SK-N-SH (cell line): ENCODE data around the gene ADCY5. TPM values are rescaled to one million over a fixed set of nuclear protein-coding genes. Genes with fewer than 3 reads are reported as not detected.

ENCODE experiments used
- CTCF ChIA-PET: fragments of 300-600, 350-600 bp; formaldehyde crosslinking; extraction: SDS; loops from one replicate; lab custom pipeline; 2021; lab: Yijun Ruan, JAX
- POLR2A ChIA-PET: fragments of 350-600 bp; sonication (Branson Sonifier 250); formaldehyde crosslinking; extraction: SDS; loops from one replicate; lab custom pipeline; 2020; ENCODE audit warnings: antibody characterized with exemption, inconsistent platforms; lab: Yijun Ruan, JAX
- DNase-seq: peaks from one replicate; pipeline ENCODE4 v3.0.0; 2012
- H2AFZ ChIP-seq: fragments of 200-600 bp; sonication (generic); 2 replicates; pipeline ENCODE4 v1.8.1; 2016; ENCODE audit warnings: antibody characterized with exemption, mild to moderate bottlenecking, low read depth
- H3F3A ChIP-seq: fragments of 200-600 bp; sonication (generic); replicated peaks from 2 replicates; pipeline ENCODE3; 2016; ENCODE audit warnings: antibody characterized with exemption, mild to moderate bottlenecking; ENCODE audit not compliant: insufficient read depth
- H3K27ac ChIP-seq, 2 experiments: fragments of 200-500 bp in 1 of 2; fragments of 200-600 bp in 1 of 2; sonication (Bioruptor generic) in 1 of 2; sonication (generic), shearing (Covaris generic) in 1 of 2; 2 replicates each; pipeline versions ENCODE4 v1.5.1 to v1.6.1; 2014 to 2016; ENCODE audit warnings: low read depth in 2 of 2, inconsistent platforms in 1 of 2, low read length in 1 of 2, mild to moderate bottlenecking in 1 of 2, mixed read lengths in 1 of 2
- H3K27me3 ChIP-seq: fragments of 200-600 bp; sonication (generic), shearing (Covaris generic); 2 replicates; pipeline ENCODE4 v1.6.1; 2016; ENCODE audit warnings: mixed run types; ENCODE audit not compliant: insufficient read depth
- H3K36me3 ChIP-seq, 2 experiments: fragments of 200-500 bp in 1 of 2; fragments of 200-600 bp in 1 of 2; sonication (Bioruptor generic) in 1 of 2; sonication (generic) in 1 of 2; replicated peaks in 1 of 2; 2 replicates each; pipeline versions ENCODE3 to v1.5.1; 2014 to 2016; ENCODE audit warnings: low read length in 1 of 2, mild to moderate bottlenecking in 1 of 2; ENCODE audit not compliant: insufficient read depth in 2 of 2, control insufficient read depth in 1 of 2
- H3K4me1 ChIP-seq, 2 experiments: fragments of 200-500 bp in 1 of 2; fragments of 200-600 bp in 1 of 2; sonication (Bioruptor generic) in 1 of 2; sonication (generic), shearing (Covaris generic) in 1 of 2; 2 replicates each; pipeline versions ENCODE4 v1.5.1 to v1.6.1; 2014 to 2016; ENCODE audit warnings: low read depth in 1 of 2, low read length in 1 of 2, mixed run types in 1 of 2; ENCODE audit not compliant: insufficient read depth in 2 of 2, control insufficient read depth in 1 of 2
- H3K4me2 ChIP-seq: fragments of 200-600 bp; sonication (generic), shearing (Covaris generic); 2 replicates; pipeline ENCODE4 v1.6.1; 2017; ENCODE audit warnings: mixed run types
- H3K4me3 ChIP-seq, 2 experiments: fragments of 200-500 bp in 1 of 2; fragments of 200-600 bp in 1 of 2; sonication (Bioruptor generic) in 1 of 2; sonication (generic), shearing (Covaris generic) in 1 of 2; 2 replicates each; pipeline versions ENCODE4 v1.5.1 to v1.8.1; 2014 to 2016; ENCODE audit warnings: low read depth in 2 of 2, inconsistent platforms in 1 of 2, low read length in 1 of 2, mild to moderate bottlenecking in 1 of 2, mixed read lengths in 1 of 2, moderate library complexity in 1 of 2
- H3K79me2 ChIP-seq: fragments of 200-600 bp; sonication (generic); 2 replicates; pipeline ENCODE4 v1.8.1; 2017; ENCODE audit warnings: mild to moderate bottlenecking; ENCODE audit not compliant: insufficient read depth
- H3K9ac ChIP-seq: fragments of 200-600 bp; sonication (generic); 2 replicates; pipeline ENCODE4 v1.6.1; 2017; ENCODE audit warnings: mixed run types
- H3K9me2 ChIP-seq: fragments of 200-600 bp; sonication (generic); 2 replicates; pipeline ENCODE4 v1.6.1; 2017; ENCODE audit warnings: mixed run types
- H3K9me3 ChIP-seq: fragments of 200-600 bp; sonication (generic); 2 replicates; pipeline ENCODE4 v1.6.1; 2017; ENCODE audit warnings: mixed run types, mild to moderate bottlenecking, moderate library complexity
- H4K20me1 ChIP-seq: fragments of 200-600 bp; sonication (generic); 2 replicates; pipeline ENCODE4 v1.6.1; 2017; ENCODE audit warnings: mild to moderate bottlenecking, mixed run types; ENCODE audit not compliant: insufficient read depth
- ELF1 ChIP-seq: IDR thresholded peaks from 2 replicates; pipeline ENCODE4 v1.4.0; 2012
- EP300 ChIP-seq, 2 experiments: IDR thresholded peaks; 2 replicates each; pipeline versions ENCODE4 v1.4.0 to v1.6.1; 2012; ENCODE audit warnings: borderline replicate concordance in 1 of 2, low read depth in 1 of 2, low read length in 1 of 2
- EZH2phosphoT487 ChIP-seq: fragments of 200-600 bp; sonication (generic); IDR thresholded peaks from 2 replicates; pipeline ENCODE4 v1.6.1; 2017; ENCODE audit warnings: low read depth, mixed run types, mild to moderate bottlenecking, antibody characterized with exemption, moderate library complexity, borderline replicate concordance
- JUND ChIP-seq: IDR thresholded peaks from 2 replicates; pipeline ENCODE4 v1.4.0; 2012
- MEF2A ChIP-seq: IDR thresholded peaks from 2 replicates; pipeline ENCODE4 v1.4.0; 2012; ENCODE audit warnings: low read depth, borderline replicate concordance
- NRF1 ChIP-seq: IDR thresholded peaks from 2 replicates; pipeline ENCODE4 v1.6.1; 2012; ENCODE audit warnings: low read depth, mild to moderate bottlenecking, low read length
- POLR2AphosphoS5 ChIP-seq: IDR thresholded peaks from 2 replicates; pipeline ENCODE4 v1.6.1; 2012; ENCODE audit warnings: low read depth, low read length
- SIN3A ChIP-seq: IDR thresholded peaks from 2 replicates; pipeline ENCODE4 v1.6.1; 2012; ENCODE audit warnings: low read depth, mild to moderate bottlenecking, low read length, moderate library complexity, borderline replicate concordance
- SMC3 ChIP-seq: IDR thresholded peaks from 2 replicates; pipeline ENCODE4 v1.6.1; 2012; ENCODE audit warnings: low read depth, low read length, improper control_type of control experiment
- WGBS: methylation state at CpG from one replicate; pipeline ENCODE4 v1.1.6; 2017; ENCODE audit warnings: low lambda C conversion rate; 5-methylcytosine and 5-hydroxymethylcytosine counted together
- polyA plus RNA-seq, 3 experiments: library from polyadenylated mRNA; depleted of rRNA; stranded (reverse); fragments of >200 nt; gene quantifications; 2 replicates each; pipeline ENCODE4 v1.2.3, GENCODE V29; 2012
- TF ChIP-seq, protein P1 (sequence below): IDR thresholded peaks from 2 replicates; pipeline ENCODE4 v1.4.0; 2012; ENCODE audit warnings: low read depth, borderline replicate concordance
- TF ChIP-seq, protein P2 (sequence below): fragments of 150-350 bp; IDR thresholded peaks from 2 replicates; pipeline ENCODE4 v1.6.1; 2017; ENCODE audit warnings: antibody characterized with exemption, low read length, low read depth, borderline replicate concordance
- TF ChIP-seq, protein P3 (sequence below): IDR thresholded peaks from 2 replicates; pipeline ENCODE4 v1.6.1; 2012; ENCODE audit warnings: mild to moderate bottlenecking, low read depth, low read length, moderate library complexity
- TF ChIP-seq, protein P4 (sequence below): fragments of 150-350 bp; IDR thresholded peaks from 2 replicates; pipeline ENCODE4 v1.6.1; 2016; ENCODE audit warnings: mild to moderate bottlenecking, low read depth, low read length

ADCY5 gene
- polyA plus RNA-seq, 1 of the 3 experiments (the other 2 are of a cell fraction): 0.21 TPM

DNA sequence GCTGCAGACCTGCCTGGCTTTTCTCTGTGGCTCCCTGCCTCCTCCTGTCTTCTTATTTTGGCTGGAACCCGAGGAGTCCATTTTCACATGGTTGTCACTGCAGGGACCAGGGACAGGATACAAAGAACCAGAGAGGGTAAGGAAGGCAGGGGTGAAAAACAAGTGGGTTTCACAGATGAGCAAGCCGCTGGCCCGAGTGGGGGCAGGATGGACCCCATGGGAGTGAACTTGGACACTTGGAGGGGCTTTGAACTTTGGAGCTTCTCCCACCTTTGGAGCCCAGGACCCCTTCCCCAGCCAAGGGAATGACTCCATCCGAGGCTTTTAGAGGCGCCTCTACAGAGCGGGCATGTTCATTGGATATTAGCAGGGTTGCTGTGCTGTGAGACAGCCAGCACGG is 26.9 kb upstream of the ADCY5 start:
- POLR2A ChIA-PET: no interaction called here
- Histone ChIP-seq H3K9me2 (no peaks in the 10 kb centered on the region), H3K27ac (no peak overlapping the region), H3K4me2 (no peak overlapping the region), H3F3A (no peaks in the 10 kb centered on the region), H3K4me1 (no peaks in the 10 kb centered on the region), H3K9me3 (no peaks in the 10 kb centered on the region), H3K27me3 (peaks cover 38% of the 10 kb centered on the region), H3K79me2 (no peaks in the 10 kb centered on the region), H3K9ac (no peak overlapping the region), H4K20me1 (no peaks in the 10 kb centered on the region), H3K36me3 (no peaks in the 10 kb centered on the region), H2AFZ (no peak overlapping the region), H3K4me3 (no peak overlapping the region)
- no peak for DNase-seq
- CTCF ChIA-PET: interaction anchor here (1.7 to 2.7 kb wide), 3 partner anchors 9 to 146 kb away, joined by 5 to 10 read pairs (median 7); no protein-coding TSS in a partner anchor
- no peak for TF ChIP-seq JUND
- 70% methylated on average over 7 of the region's 7 CpGs for WGBS

DNA sequence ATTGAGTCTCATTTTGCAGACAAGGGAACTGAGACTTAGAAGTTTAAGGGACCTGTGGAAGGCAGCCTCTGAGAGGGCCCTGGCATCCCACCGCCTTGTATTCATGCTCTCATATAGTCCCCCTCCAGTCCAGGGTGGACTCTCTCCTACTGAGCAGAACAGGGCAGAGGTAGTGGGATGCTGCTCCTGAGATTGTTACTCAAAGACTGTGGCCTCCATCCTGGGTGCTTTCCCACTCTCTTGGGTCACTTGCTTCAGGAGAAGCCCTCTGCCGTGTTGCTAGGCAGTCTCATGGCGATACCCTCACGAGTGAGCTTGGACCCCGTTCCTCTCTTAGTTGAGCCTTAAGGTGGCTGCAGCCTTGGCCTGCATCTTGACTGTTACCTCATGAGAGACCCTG is 22.2 kb upstream of the ADCY5 start:
- no peak overlapping the region for H3K4me3 ChIP-seq
- TF ChIP-seq SIN3A: no peak
- no peak for TF ChIP-seq NRF1
- TF ChIP-seq, protein P1, sequence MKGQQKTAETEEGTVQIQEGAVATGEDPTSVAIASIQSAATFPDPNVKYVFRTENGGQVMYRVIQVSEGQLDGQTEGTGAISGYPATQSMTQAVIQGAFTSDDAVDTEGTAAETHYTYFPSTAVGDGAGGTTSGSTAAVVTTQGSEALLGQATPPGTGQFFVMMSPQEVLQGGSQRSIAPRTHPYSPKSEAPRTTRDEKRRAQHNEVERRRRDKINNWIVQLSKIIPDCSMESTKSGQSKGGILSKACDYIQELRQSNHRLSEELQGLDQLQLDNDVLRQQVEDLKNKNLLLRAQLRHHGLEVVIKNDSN: no peak
- TF ChIP-seq EZH2phosphoT487: no peak
- no peaks in the 10 kb centered on the region for H4K20me1 ChIP-seq
- no peak overlapping the region for H3K9ac ChIP-seq
- ChIA-PET CTCF (interaction anchor here (1.6 to 2.0 kb wide), 2 partner anchors 23 to 142 kb away, joined by 6 read pairs; partner anchors contain the start of gene ADCY5), POLR2A (no interaction called here)
- no peaks in the 10 kb centered on the region for H3K9me2 ChIP-seq
- DNase-seq: no peak
- no peaks in the 10 kb centered on the region for H3K9me3 ChIP-seq
- no peaks in the 10 kb centered on the region for H3F3A ChIP-seq
- no peak overlapping the region for H3K4me2 ChIP-seq
- H3K27me3 ChIP-seq: peaks cover 16% of the 10 kb centered on the region
- no peaks in the 10 kb centered on the region for H3K36me3 ChIP-seq
- H3K79me2 ChIP-seq: no peaks in the 10 kb centered on the region
- no peak overlapping the region for H2AFZ ChIP-seq
- no peak overlapping the region for H3K27ac ChIP-seq
- H3K4me1 ChIP-seq: no peaks in the 10 kb centered on the region
- WGBS: 73% methylated on average over 5 of the region's 5 CpGs

DNA sequence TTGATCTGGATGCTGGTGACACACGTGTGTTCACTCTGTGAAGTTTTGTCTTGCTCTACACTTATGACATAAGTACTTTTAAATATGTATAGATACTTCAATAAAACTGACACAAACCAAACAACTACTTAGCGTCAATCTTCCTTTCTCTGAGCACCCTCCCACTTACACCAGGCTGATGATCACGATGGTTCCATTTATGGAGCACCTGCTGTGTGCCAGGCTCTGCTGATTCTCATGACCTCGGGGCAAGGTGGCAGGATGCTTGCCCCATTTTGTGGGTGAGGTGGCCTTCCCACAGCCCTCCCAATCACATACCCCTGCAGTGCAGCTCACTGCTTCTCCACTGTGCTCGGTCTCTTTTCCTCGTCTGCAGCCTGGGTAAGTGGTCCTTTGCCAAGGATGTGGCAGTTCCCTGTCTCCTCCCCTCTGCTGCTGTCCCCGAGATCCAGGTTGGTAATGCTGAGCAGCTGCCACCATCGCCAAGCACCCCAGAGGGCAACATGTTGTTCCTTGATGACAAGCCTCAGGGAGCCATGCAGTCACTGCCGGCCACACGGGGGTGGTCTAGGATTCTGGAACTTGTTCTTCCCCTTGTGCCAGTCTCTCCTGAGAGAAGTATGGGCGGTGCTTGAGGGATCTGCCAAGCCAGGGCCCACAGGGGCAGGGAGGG is 20.6 kb upstream of the ADCY5 start:
- no peak overlapping the region for H3K4me3 ChIP-seq
- no peak overlapping the region for H3K27ac ChIP-seq
- ChIA-PET POLR2A (no interaction called here), CTCF (interaction anchor here (2.0 kb wide), 1 partner anchor 21 kb away, joined by 6 read pairs; the partner anchor contains the start of gene ADCY5)
- no peaks in the 10 kb centered on the region for H3K36me3 ChIP-seq
- H3K79me2 ChIP-seq: no peaks in the 10 kb centered on the region
- peaks cover 24% of the 10 kb centered on the region for H3K27me3 ChIP-seq
- no peaks in the 10 kb centered on the region for H3K9me2 ChIP-seq
- no peaks in the 10 kb centered on the region for H3K9me3 ChIP-seq
- H4K20me1 ChIP-seq: no peaks in the 10 kb centered on the region
- DNase-seq: no peak
- H3K9ac ChIP-seq: no peak overlapping the region
- H3F3A ChIP-seq: no peaks in the 10 kb centered on the region
- no peaks in the 10 kb centered on the region for H3K4me1 ChIP-seq
- no peak overlapping the region for H2AFZ ChIP-seq
- 23% methylated on average over 5 of the region's 11 CpGs for WGBS
- no peak overlapping the region for H3K4me2 ChIP-seq
- no peak for TF ChIP-seq SMC3
- TF ChIP-seq ELF1: no peak
- TF ChIP-seq MEF2A: no peak
- no peak for TF ChIP-seq POLR2AphosphoS5
- TF ChIP-seq JUND: no peak
- TF ChIP-seq, protein P2, sequence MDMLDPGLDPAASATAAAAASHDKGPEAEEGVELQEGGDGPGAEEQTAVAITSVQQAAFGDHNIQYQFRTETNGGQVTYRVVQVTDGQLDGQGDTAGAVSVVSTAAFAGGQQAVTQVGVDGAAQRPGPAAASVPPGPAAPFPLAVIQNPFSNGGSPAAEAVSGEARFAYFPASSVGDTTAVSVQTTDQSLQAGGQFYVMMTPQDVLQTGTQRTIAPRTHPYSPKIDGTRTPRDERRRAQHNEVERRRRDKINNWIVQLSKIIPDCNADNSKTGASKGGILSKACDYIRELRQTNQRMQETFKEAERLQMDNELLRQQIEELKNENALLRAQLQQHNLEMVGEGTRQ: no peak
- TF ChIP-seq EP300 (IDR thresholded peaks at IDR 0.05; ENCODE audit: borderline replicate concordance in 1 of 2, low read depth in 1 of 2, low read length in 1 of 2): no peak
- TF ChIP-seq, protein P3, sequence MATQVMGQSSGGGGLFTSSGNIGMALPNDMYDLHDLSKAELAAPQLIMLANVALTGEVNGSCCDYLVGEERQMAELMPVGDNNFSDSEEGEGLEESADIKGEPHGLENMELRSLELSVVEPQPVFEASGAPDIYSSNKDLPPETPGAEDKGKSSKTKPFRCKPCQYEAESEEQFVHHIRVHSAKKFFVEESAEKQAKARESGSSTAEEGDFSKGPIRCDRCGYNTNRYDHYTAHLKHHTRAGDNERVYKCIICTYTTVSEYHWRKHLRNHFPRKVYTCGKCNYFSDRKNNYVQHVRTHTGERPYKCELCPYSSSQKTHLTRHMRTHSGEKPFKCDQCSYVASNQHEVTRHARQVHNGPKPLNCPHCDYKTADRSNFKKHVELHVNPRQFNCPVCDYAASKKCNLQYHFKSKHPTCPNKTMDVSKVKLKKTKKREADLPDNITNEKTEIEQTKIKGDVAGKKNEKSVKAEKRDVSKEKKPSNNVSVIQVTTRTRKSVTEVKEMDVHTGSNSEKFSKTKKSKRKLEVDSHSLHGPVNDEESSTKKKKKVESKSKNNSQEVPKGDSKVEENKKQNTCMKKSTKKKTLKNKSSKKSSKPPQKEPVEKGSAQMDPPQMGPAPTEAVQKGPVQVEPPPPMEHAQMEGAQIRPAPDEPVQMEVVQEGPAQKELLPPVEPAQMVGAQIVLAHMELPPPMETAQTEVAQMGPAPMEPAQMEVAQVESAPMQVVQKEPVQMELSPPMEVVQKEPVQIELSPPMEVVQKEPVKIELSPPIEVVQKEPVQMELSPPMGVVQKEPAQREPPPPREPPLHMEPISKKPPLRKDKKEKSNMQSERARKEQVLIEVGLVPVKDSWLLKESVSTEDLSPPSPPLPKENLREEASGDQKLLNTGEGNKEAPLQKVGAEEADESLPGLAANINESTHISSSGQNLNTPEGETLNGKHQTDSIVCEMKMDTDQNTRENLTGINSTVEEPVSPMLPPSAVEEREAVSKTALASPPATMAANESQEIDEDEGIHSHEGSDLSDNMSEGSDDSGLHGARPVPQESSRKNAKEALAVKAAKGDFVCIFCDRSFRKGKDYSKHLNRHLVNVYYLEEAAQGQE: no peak
- TF ChIP-seq, protein P4, sequence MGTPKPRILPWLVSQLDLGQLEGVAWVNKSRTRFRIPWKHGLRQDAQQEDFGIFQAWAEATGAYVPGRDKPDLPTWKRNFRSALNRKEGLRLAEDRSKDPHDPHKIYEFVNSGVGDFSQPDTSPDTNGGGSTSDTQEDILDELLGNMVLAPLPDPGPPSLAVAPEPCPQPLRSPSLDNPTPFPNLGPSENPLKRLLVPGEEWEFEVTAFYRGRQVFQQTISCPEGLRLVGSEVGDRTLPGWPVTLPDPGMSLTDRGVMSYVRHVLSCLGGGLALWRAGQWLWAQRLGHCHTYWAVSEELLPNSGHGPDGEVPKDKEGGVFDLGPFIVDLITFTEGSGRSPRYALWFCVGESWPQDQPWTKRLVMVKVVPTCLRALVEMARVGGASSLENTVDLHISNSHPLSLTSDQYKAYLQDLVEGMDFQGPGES: no peak
